Measurements from ENCODE around the gene MPIG6B. TPM values are rescaled to one million over a fixed set of nuclear protein-coding genes. Genes with fewer than 3 reads are reported as not detected.
A peak's percentile ranks its signal among the peaks of the same experiment; 100 is the strongest.

Gene MPIG6B
- total and polyA plus RNA-seq, 2 donors (not counting 1 experiment from before 2014, with no cell fraction given), result not detected

DNA sequence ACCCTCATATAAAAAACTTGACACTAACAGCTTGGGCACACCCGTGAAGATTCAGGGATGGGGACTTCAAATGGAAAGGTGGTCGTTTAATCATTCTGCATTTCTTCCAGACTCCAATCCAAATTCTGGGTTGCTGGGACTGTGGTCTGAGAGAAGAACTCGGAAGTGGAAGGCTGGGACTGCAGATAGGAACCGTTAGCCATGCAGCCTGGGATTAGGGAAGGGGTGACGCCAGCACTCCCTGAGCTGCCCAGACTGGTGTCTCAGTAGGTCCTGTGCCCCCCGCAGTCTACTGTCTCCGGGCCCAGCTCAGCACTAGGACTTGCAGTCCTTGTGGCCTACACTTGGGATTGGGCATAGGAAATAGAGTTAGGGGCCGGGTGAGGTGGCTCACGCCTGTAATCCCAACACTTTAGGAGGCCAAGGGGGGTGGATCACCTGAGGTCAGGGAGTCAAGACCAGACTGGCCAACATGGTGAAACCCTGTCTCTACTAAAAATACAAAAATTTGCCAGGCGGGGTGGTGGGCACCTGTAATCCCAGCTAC, 13.7 kb downstream of the MPIG6B start:
- H3K4me2 ChIP-seq (ENCODE audit: extremely low read depth, insufficient read depth, low read length), result peak overlapping the region; percentile 98
- DNase-seq (ENCODE audit: low read depth in 2 of 2), result no peak

GRCh38 chr6:31737315-31737990, 14.3 kb downstream of the MPIG6B start:
- no peak for TF ChIP-seq EZH2 (IDR thresholded peaks at IDR 0.05; ENCODE audit: low read length, missing control alignments)
- no peak for TF ChIP-seq CTCF (conservative IDR thresholded peaks at IDR 0.05 in 1 of 2, IDR thresholded peaks at IDR 0.05 in 1 of 2; ENCODE audit: low read depth in 1 of 2, low read length in 2 of 2)
- no peaks in the 10 kb centered on the region for H3K27me3 ChIP-seq (ENCODE audit: control insufficient read depth, insufficient read depth, low read length)
- no peaks in the 10 kb centered on the region for H4K20me1 ChIP-seq (ENCODE audit: control insufficient read depth, extremely low read depth, insufficient read depth, low read length)
- H3K4me3 ChIP-seq (replicated peaks in 1 of 4; ENCODE audit: control extremely low read depth in 1 of 4, insufficient read depth in 1 of 4, low read depth in 3 of 4, low read length in 4 of 4), result peak overlapping the region in 1 of 4 experiments; percentile 19
- DNase-seq (ENCODE audit: low read depth in 2 of 2), result peak in 1 of 2 donors; percentile 65
- no peak overlapping the region for H3K9ac ChIP-seq (ENCODE audit: insufficient read depth, low read length)
- peaks cover 48% of the 10 kb centered on the region for H3K79me2 ChIP-seq (ENCODE audit: control insufficient read depth, insufficient read depth, low read length)
- H3K27ac ChIP-seq (ENCODE audit: insufficient read depth, low read length), result peak overlapping the region; percentile 79
- no peaks in the 10 kb centered on the region for H3K9me3 ChIP-seq (ENCODE audit: control insufficient read depth, insufficient read depth, low read depth, low read length)
- no peak overlapping the region for H2AFZ ChIP-seq (ENCODE audit: low read length)
- H3K4me2 ChIP-seq (ENCODE audit: extremely low read depth, insufficient read depth, low read length), result peak overlapping the region; percentile 49
- peaks cover 9% of the 10 kb centered on the region for H3K36me3 ChIP-seq (ENCODE audit: control insufficient read depth, insufficient read depth, low read length)
- peaks cover 31% of the 10 kb centered on the region for H3K4me1 ChIP-seq (ENCODE audit: control insufficient read depth, extremely low read depth, insufficient read depth, low read length)

More for the DNA sequence above, 13.7 kb downstream of the MPIG6B start:
- peak overlapping the region; percentile 41 for H2AFZ ChIP-seq (ENCODE audit: low read length)
- H3K9me3 ChIP-seq (ENCODE audit: control insufficient read depth, insufficient read depth, low read depth, low read length), result no peaks in the 10 kb centered on the region
- H3K36me3 ChIP-seq (ENCODE audit: control insufficient read depth, insufficient read depth, low read length), result peaks cover 15% of the 10 kb centered on the region
- H4K20me1 ChIP-seq (ENCODE audit: control insufficient read depth, extremely low read depth, insufficient read depth, low read length), result no peaks in the 10 kb centered on the region
- TF ChIP-seq EZH2 (IDR thresholded peaks at IDR 0.05; ENCODE audit: low read length, missing control alignments) (no peak), CTCF (conservative IDR thresholded peaks at IDR 0.05 in 1 of 2, IDR thresholded peaks at IDR 0.05 in 1 of 2; ENCODE audit: low read depth in 1 of 2, low read length in 2 of 2) (no peak)
- peaks cover 32% of the 10 kb centered on the region for H3K4me1 ChIP-seq (ENCODE audit: control insufficient read depth, extremely low read depth, insufficient read depth, low read length)
- H3K79me2 ChIP-seq (ENCODE audit: control insufficient read depth, insufficient read depth, low read length), result peaks cover 52% of the 10 kb centered on the region
- peak overlapping the region; percentile 89 to 99 (median 97) for H3K4me3 ChIP-seq (replicated peaks in 1 of 4; ENCODE audit: control extremely low read depth in 1 of 4, insufficient read depth in 1 of 4, low read depth in 3 of 4, low read length in 4 of 4)
- H3K9ac ChIP-seq (ENCODE audit: insufficient read depth, low read length), result peak overlapping the region; percentile 77
- H3K27me3 ChIP-seq (ENCODE audit: control insufficient read depth, insufficient read depth, low read length), result no peaks in the 10 kb centered on the region
- peak overlapping the region; percentile 88 for H3K27ac ChIP-seq (ENCODE audit: insufficient read depth, low read length)

- Histone ChIP-seq H3K27me3 (ENCODE audit: control insufficient read depth, insufficient read depth, low read length) (no peaks in the 10 kb centered on the region), H3K27ac (ENCODE audit: insufficient read depth, low read length) (peak overlapping the region; percentile 79), H3K4me3 (replicated peaks in 1 of 4; ENCODE audit: control extremely low read depth in 1 of 4, insufficient read depth in 1 of 4, low read depth in 3 of 4, low read length in 4 of 4) (peak overlapping the region in 2 of 4 experiments; percentile 17 to 19), H2AFZ (ENCODE audit: low read length) (peak overlapping the region; percentile 42), H3K9ac (ENCODE audit: insufficient read depth, low read length) (no peak overlapping the region), H3K4me1 (ENCODE audit: control insufficient read depth, extremely low read depth, insufficient read depth, low read length) (peaks cover 31% of the 10 kb centered on the region), H4K20me1 (ENCODE audit: control insufficient read depth, extremely low read depth, insufficient read depth, low read length) (no peaks in the 10 kb centered on the region), H3K79me2 (ENCODE audit: control insufficient read depth, insufficient read depth, low read length) (peaks cover 44% of the 10 kb centered on the region), H3K36me3 (ENCODE audit: control insufficient read depth, insufficient read depth, low read length) (peaks cover 7% of the 10 kb centered on the region), H3K4me2 (ENCODE audit: extremely low read depth, insufficient read depth, low read length) (peak overlapping the region; percentile 55), H3K9me3 (ENCODE audit: control insufficient read depth, insufficient read depth, low read depth, low read length) (no peaks in the 10 kb centered on the region)
- TF ChIP-seq CTCF (conservative IDR thresholded peaks at IDR 0.05 in 1 of 2, IDR thresholded peaks at IDR 0.05 in 1 of 2; ENCODE audit: low read depth in 1 of 2, low read length in 2 of 2) (peak; percentile 24 to 34), EZH2 (IDR thresholded peaks at IDR 0.05; ENCODE audit: low read length, missing control alignments) (no peak)
- peak; percentile 84 to 87 for DNase-seq (ENCODE audit: low read depth in 2 of 2)
Observed at GRCh38 chr6:31737991-31738979, 15.1 kb downstream of the MPIG6B start.
